ENCODE results near the gene HCN1.

GRCh38 chr5:45271626-45272025 is 424.6 kb downstream of the HCN1 start:
- TF ChIP-seq, protein P1, sequence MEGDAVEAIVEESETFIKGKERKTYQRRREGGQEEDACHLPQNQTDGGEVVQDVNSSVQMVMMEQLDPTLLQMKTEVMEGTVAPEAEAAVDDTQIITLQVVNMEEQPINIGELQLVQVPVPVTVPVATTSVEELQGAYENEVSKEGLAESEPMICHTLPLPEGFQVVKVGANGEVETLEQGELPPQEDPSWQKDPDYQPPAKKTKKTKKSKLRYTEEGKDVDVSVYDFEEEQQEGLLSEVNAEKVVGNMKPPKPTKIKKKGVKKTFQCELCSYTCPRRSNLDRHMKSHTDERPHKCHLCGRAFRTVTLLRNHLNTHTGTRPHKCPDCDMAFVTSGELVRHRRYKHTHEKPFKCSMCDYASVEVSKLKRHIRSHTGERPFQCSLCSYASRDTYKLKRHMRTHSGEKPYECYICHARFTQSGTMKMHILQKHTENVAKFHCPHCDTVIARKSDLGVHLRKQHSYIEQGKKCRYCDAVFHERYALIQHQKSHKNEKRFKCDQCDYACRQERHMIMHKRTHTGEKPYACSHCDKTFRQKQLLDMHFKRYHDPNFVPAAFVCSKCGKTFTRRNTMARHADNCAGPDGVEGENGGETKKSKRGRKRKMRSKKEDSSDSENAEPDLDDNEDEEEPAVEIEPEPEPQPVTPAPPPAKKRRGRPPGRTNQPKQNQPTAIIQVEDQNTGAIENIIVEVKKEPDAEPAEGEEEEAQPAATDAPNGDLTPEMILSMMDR (IDR thresholded peaks at IDR 0.05): no peak
- TF ChIP-seq POLR2A (IDR thresholded peaks at IDR 0.05): no peak
